ENCODE data around the gene SLC6A19.

SLC6A19 gene

DNA sequence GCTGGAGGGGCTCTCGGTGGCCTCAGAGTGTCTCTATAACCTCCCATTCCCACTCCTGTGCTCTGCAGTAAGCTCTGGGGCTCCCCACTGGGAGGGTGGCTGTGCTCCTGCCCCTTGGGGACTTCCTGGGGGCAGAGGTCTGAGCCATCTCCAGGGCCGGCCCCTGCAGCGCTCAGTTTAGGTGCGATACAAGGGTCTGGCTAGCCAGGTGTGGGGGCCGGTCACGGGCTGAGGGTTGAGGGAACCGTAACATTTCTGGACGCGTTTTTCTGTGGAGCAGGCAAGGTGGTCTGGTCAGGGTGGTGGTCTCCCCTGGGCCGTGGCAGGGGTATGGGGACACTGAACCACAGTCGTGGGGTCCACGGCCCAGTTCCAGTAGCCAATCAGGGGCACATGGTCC, 38.0 kb upstream of the SLC6A19 start:
- Histone ChIP-seq H3K27ac (no peak overlapping the region), H3K9me3 (no peaks in the 10 kb centered on the region), H3K4me3 (ENCODE audit: low read depth in 1 of 2, low read length in 1 of 2) (no peak overlapping the region), H3K36me3 (no peaks in the 10 kb centered on the region), H3K27me3 (peaks cover 28% of the 10 kb centered on the region), H3K4me1 (ENCODE audit: control insufficient read depth in 1 of 2, insufficient read depth in 1 of 2, low read depth in 1 of 2, low read length in 1 of 2) (no peaks in the 10 kb centered on the region)
- TF ChIP-seq, protein P1, sequence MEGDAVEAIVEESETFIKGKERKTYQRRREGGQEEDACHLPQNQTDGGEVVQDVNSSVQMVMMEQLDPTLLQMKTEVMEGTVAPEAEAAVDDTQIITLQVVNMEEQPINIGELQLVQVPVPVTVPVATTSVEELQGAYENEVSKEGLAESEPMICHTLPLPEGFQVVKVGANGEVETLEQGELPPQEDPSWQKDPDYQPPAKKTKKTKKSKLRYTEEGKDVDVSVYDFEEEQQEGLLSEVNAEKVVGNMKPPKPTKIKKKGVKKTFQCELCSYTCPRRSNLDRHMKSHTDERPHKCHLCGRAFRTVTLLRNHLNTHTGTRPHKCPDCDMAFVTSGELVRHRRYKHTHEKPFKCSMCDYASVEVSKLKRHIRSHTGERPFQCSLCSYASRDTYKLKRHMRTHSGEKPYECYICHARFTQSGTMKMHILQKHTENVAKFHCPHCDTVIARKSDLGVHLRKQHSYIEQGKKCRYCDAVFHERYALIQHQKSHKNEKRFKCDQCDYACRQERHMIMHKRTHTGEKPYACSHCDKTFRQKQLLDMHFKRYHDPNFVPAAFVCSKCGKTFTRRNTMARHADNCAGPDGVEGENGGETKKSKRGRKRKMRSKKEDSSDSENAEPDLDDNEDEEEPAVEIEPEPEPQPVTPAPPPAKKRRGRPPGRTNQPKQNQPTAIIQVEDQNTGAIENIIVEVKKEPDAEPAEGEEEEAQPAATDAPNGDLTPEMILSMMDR (IDR thresholded peaks at IDR 0.05), result no peak

DNA sequence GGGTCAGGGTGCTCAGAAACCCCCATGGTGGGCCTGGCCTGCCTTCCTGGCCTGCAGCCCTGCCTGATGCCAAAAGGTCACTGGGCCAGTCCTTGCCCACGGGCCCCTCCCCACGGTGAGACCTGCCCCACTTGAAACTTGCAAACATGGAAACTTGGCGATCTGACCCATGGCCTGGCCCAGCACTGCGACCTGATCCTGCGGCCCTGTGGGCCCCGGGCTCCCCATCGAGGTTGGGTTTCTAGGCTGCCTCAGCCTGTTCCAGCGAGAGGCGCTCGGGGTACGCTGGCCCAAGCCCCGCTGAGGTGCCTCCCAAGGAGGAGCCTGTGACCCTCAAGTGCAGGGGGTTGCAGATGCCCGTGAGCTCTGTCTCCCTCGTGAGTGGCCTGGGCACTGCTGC, 37.5 kb upstream of the SLC6A19 start:
- H3K4me3 ChIP-seq (ENCODE audit: low read depth in 1 of 2, low read length in 1 of 2), result no peak overlapping the region
- no peak overlapping the region for H3K27ac ChIP-seq
- H3K4me1 ChIP-seq (ENCODE audit: control insufficient read depth in 1 of 2, insufficient read depth in 1 of 2, low read depth in 1 of 2, low read length in 1 of 2), result no peaks in the 10 kb centered on the region
- H3K36me3 ChIP-seq, result no peaks in the 10 kb centered on the region
- TF ChIP-seq, protein P1 (IDR thresholded peaks at IDR 0.05), result no peak
- H3K9me3 ChIP-seq, result no peaks in the 10 kb centered on the region
- H3K27me3 ChIP-seq, result peaks cover 23% of the 10 kb centered on the region

DNA sequence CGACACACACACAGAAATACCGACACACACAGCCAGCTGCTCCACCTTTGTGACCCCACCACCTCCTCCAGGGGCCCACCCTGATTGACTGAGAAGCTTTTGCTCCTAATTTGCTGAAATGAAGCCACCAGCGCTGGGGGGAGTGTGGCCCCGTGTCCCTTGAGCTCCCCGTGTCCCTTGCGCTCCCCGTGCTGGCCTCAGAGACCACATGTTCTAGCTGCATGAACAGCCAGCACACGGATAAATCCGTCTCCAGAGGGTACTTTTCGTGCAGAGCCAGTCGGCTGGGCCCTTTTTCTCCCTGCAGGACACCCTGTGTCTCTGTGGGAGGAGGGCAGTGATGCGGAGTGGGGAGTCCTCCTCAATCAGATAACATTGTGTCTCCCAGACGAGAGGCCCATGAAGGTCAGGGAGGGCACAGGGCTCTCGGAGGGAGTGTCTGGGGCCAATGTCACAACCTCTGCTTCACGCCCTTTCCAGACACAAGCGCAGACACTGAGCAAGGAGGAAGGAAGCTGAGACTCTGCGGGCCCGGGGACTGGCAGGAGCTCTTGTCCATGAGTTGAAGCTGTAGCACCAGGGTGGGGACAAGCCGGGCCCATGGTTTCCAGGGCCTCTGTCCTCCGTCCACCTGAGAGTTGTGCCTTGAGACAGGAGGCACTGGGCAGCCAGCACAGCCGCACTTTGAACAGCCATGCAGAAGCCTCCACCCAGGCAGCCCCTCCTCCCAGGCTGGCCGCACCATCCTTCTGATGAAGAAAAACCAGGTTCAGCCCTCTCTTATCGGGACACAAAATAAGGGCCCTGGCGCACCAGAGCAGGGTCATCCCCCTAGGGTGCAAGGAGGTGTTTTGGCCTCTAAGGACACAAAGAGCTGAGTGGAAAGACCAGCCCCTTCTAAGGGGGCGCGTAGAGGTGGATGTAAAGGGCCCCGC, 36.4 kb upstream of the SLC6A19 start:
- H3K27ac ChIP-seq, result no peak overlapping the region
- TF ChIP-seq, protein P1 (IDR thresholded peaks at IDR 0.05), result no peak
- H3K36me3 ChIP-seq, result no peaks in the 10 kb centered on the region
- H3K4me3 ChIP-seq (ENCODE audit: low read depth in 1 of 2, low read length in 1 of 2), result no peak overlapping the region
- peaks cover 21% of the 10 kb centered on the region for H3K27me3 ChIP-seq
- no peaks in the 10 kb centered on the region for H3K9me3 ChIP-seq
- H3K4me1 ChIP-seq (ENCODE audit: control insufficient read depth in 1 of 2, insufficient read depth in 1 of 2, low read depth in 1 of 2, low read length in 1 of 2), result no peaks in the 10 kb centered on the region

DNA sequence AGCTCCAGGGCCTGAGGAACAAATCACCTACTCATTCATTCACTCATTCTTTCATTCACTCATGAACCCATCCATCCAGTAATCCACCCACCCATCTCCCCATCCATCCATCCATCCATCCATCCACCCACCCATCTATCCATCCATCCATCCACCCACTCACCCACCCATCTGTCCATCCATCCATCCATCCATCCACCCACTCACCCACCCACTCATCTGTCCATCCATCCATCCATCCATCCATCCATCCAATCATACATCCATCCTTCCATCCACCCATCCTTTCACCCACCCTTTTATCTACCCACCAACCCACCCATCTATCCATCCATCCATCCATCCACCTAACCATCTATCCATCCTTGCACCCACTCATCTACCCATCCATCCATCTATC, 35.5 kb upstream of the SLC6A19 start:
- H3K4me1 ChIP-seq (ENCODE audit: control insufficient read depth in 1 of 2, insufficient read depth in 1 of 2, low read depth in 1 of 2, low read length in 1 of 2), result no peaks in the 10 kb centered on the region

DNA sequence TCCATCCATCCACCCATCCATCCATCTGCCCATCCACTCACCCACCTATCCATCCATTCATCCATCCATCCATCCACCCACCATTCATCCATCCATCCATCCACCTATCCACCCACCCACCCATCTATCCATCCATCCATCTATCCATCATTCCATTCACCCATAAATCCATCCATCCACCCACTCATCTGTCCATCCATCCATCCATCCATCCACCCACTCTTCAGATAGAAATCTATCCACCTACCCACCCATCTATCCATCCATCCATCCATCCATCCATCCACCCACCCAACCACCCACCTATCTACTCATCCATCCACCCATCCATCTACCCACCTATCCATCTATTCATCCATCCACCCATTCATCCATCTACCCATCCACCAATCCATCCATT, 35.0 kb upstream of the SLC6A19 start:
- no peaks in the 10 kb centered on the region for H3K36me3 ChIP-seq
- no peaks in the 10 kb centered on the region for H3K9me3 ChIP-seq
- no peak overlapping the region for H3K27ac ChIP-seq
- H3K4me3 ChIP-seq (ENCODE audit: low read depth in 1 of 2, low read length in 1 of 2), result no peak overlapping the region
- TF ChIP-seq, protein P1 (IDR thresholded peaks at IDR 0.05), result no peak
- H3K4me1 ChIP-seq (ENCODE audit: control insufficient read depth in 1 of 2, insufficient read depth in 1 of 2, low read depth in 1 of 2, low read length in 1 of 2), result no peaks in the 10 kb centered on the region
- peaks cover 17% of the 10 kb centered on the region for H3K27me3 ChIP-seq

More for the DNA sequence above, 35.5 kb upstream of the SLC6A19 start:
- TF ChIP-seq, protein P1 (IDR thresholded peaks at IDR 0.05), result no peak
- Histone ChIP-seq H3K4me3 (ENCODE audit: low read depth in 1 of 2, low read length in 1 of 2) (no peak overlapping the region), H3K27me3 (peaks cover 17% of the 10 kb centered on the region), H3K9me3 (no peaks in the 10 kb centered on the region), H3K36me3 (no peaks in the 10 kb centered on the region), H3K27ac (no peak overlapping the region)

All from neutrophil (primary cell).